Neural progenitor cell (in vitro differentiated cells): Measurements from ENCODE around the gene HEXB. TPM values are rescaled to one million over a fixed set of nuclear protein-coding genes. Genes with fewer than 3 reads are reported as not detected.

Experiments
- DNase-seq: peaks from one replicate; pipeline ENCODE4 v3.0.0-alpha.2; 2016; ENCODE audit warnings: low spot score
- H2AFZ ChIP-seq: fragments of 200-600 bp; sonication (generic); replicated peaks from 2 replicates; pipeline ENCODE4 v1.6.1; 2016; ENCODE audit warnings: antibody characterized with exemption
- H3F3A ChIP-seq: fragments of 200-600 bp; sonication (generic); 2 replicates; pipeline ENCODE4 v1.6.1; 2016; ENCODE audit warnings: antibody characterized with exemption, low read depth
- H3K27ac ChIP-seq: fragments of 200-600 bp; sonication (generic); 2 replicates; pipeline ENCODE4 v1.5.1; 2016; ENCODE audit warnings: mild to moderate bottlenecking
- H3K27me3 ChIP-seq: fragments of 200-600 bp; sonication (generic); 2 replicates; pipeline ENCODE4 v1.6.1; 2016; ENCODE audit warnings: mild to moderate bottlenecking, moderate library complexity
- H3K36me3 ChIP-seq: fragments of 200-600 bp; sonication (generic); 2 replicates; pipeline ENCODE4 v1.5.1; 2016
- H3K4me1 ChIP-seq: fragments of 200-600 bp; sonication (generic); 2 replicates; pipeline ENCODE4 v1.6.1; 2016; ENCODE audit warnings: mixed run types
- H3K4me2 ChIP-seq: fragments of 200-600 bp; sonication (generic); 2 replicates; pipeline ENCODE4 v1.6.1; 2016
- H3K4me3 ChIP-seq: fragments of 200-600 bp; sonication (generic); 2 replicates; pipeline ENCODE4 v1.5.1; 2016
- H3K79me2 ChIP-seq: fragments of 200-600 bp; sonication (generic); 2 replicates; pipeline ENCODE4 v1.6.1; 2016; ENCODE audit warnings: low read depth
- H3K9ac ChIP-seq: fragments of 200-600 bp; sonication (generic); 2 replicates; pipeline ENCODE4 v1.6.1; 2016
- H3K9me3 ChIP-seq: fragments of 200-600 bp; sonication (generic); 2 replicates; pipeline ENCODE4 v1.5.1; 2016; ENCODE audit warnings: low read depth
- H4K20me1 ChIP-seq: fragments of 200-600 bp; sonication (generic); 2 replicates; pipeline ENCODE4 v1.6.1; 2016; ENCODE audit warnings: low read depth
- H3K27ac Mint-ChIP-seq: 3 replicates; pipeline ENCODE4 v1.8.0; 2021; ENCODE audit warnings: mixed read lengths
- H3K27me3 Mint-ChIP-seq: 2 replicates; pipeline ENCODE4 v1.8.0; 2022; ENCODE audit warnings: low read depth, mild to moderate bottlenecking, inconsistent platforms, moderate library complexity, mixed read lengths; ENCODE audit not compliant: insufficient read depth
- H3K36me3 Mint-ChIP-seq: 3 replicates; pipeline ENCODE4 v1.8.0; 2021; ENCODE audit warnings: mixed read lengths
- H3K4me1 Mint-ChIP-seq: 3 replicates; pipeline ENCODE4 v1.8.0; 2021; ENCODE audit warnings: mixed read lengths
- H3K4me3 Mint-ChIP-seq: 3 replicates; pipeline ENCODE4 v1.8.0; 2021; ENCODE audit warnings: mild to moderate bottlenecking, moderate library complexity, mixed read lengths
- H3K9me3 Mint-ChIP-seq: 3 replicates; pipeline ENCODE4 v1.8.0; 2020; ENCODE audit warnings: mixed read lengths
- CTCF ChIP-seq: fragments of 200-600 bp; sonication (generic); IDR thresholded peaks from 2 replicates; pipeline ENCODE4 v1.5.1; 2017; ENCODE audit warnings: antibody characterized with exemption, mild to moderate bottlenecking
- EZH2 ChIP-seq: fragments of 200-600 bp; sonication (generic); IDR thresholded peaks from 2 replicates; pipeline ENCODE4 v1.6.1; 2017; ENCODE audit warnings: antibody characterized with exemption, mild to moderate bottlenecking, moderate library complexity
- EZH2phosphoT487 ChIP-seq: fragments of 200-600 bp; sonication (generic); IDR thresholded peaks from 2 replicates; pipeline ENCODE4 v1.6.1; 2017; ENCODE audit warnings: antibody characterized with exemption
- total RNA-seq: library from RNA; depleted of rRNA; stranded (reverse); fragments of >200 nt; gene quantifications from 2 replicates; pipeline ENCODE4 v1.2.3, GENCODE V29; 2015; ENCODE audit warnings: low replicate concordance

HEXB gene
- total RNA-seq, 1 donor from 2014 or later: 65.6 TPM

- H3K4me1 Mint-ChIP-seq: peaks cover 19% of the 10 kb centered on the region
- TF ChIP-seq EZH2 (no peak), EZH2phosphoT487 (no peak), CTCF (no peak)
- Histone ChIP-seq H3K9ac (no peak overlapping the region), H3F3A (peaks cover 5% of the 10 kb centered on the region), H3K9me3 (no peaks in the 10 kb centered on the region), H3K27ac (no peak overlapping the region), H3K27me3 (no peaks in the 10 kb centered on the region), H3K4me2 (no peak overlapping the region), H3K4me3 (no peak overlapping the region), H3K4me1 (peaks cover 17% of the 10 kb centered on the region), H3K79me2 (no peaks in the 10 kb centered on the region), H3K36me3 (no peaks in the 10 kb centered on the region), H4K20me1 (no peaks in the 10 kb centered on the region), H2AFZ (peak overlapping the region; percentile 98)
- DNase-seq: no peak
- no peaks in the 10 kb centered on the region for H3K9me3 Mint-ChIP-seq
- no peak overlapping the region for H3K4me3 Mint-ChIP-seq
- no peak overlapping the region for H3K27ac Mint-ChIP-seq
- H3K36me3 Mint-ChIP-seq: no peaks in the 10 kb centered on the region
- no peaks in the 10 kb centered on the region for H3K27me3 Mint-ChIP-seq
Measured at GRCh38 chr5:74649421-74649973, 35.5 kb upstream of the HEXB start.

- Histone ChIP-seq H3K27me3 (no peaks in the 10 kb centered on the region), H4K20me1 (no peaks in the 10 kb centered on the region), H3K79me2 (no peaks in the 10 kb centered on the region), H3K4me3 (no peak overlapping the region), H3K9me3 (no peaks in the 10 kb centered on the region), H2AFZ (no peak overlapping the region), H3K4me2 (no peak overlapping the region), H3K27ac (no peak overlapping the region), H3K4me1 (peaks cover 17% of the 10 kb centered on the region), H3K36me3 (no peaks in the 10 kb centered on the region), H3F3A (peaks cover 5% of the 10 kb centered on the region), H3K9ac (no peak overlapping the region)
- Mint-ChIP-seq H3K4me3 (no peak overlapping the region), H3K36me3 (no peaks in the 10 kb centered on the region), H3K9me3 (no peaks in the 10 kb centered on the region), H3K4me1 (peaks cover 19% of the 10 kb centered on the region), H3K27ac (no peak overlapping the region), H3K27me3 (no peaks in the 10 kb centered on the region)
- TF ChIP-seq EZH2 (no peak), EZH2phosphoT487 (no peak), CTCF (no peak)
- DNase-seq: no peak
Measured at GRCh38 chr5:74651710-74652109, 33.3 kb upstream of the HEXB start.

GRCh38 chr5:74652576-74652975 is 32.5 kb upstream of the HEXB start:
- no peak overlapping the region for H3K4me3 Mint-ChIP-seq
- TF ChIP-seq EZH2phosphoT487: no peak
- TF ChIP-seq CTCF: no peak
- TF ChIP-seq EZH2: no peak
- Histone ChIP-seq H3K27ac (no peak overlapping the region), H3K27me3 (no peaks in the 10 kb centered on the region), H3K79me2 (no peaks in the 10 kb centered on the region), H3K4me3 (no peak overlapping the region), H2AFZ (no peak overlapping the region), H3K9me3 (no peaks in the 10 kb centered on the region), H3F3A (no peaks in the 10 kb centered on the region), H4K20me1 (no peaks in the 10 kb centered on the region), H3K4me2 (no peak overlapping the region), H3K4me1 (peaks cover 8% of the 10 kb centered on the region), H3K9ac (no peak overlapping the region), H3K36me3 (no peaks in the 10 kb centered on the region)
- H3K9me3 Mint-ChIP-seq: no peaks in the 10 kb centered on the region
- H3K36me3 Mint-ChIP-seq: no peaks in the 10 kb centered on the region
- H3K27ac Mint-ChIP-seq: no peak overlapping the region
- H3K4me1 Mint-ChIP-seq: peaks cover 12% of the 10 kb centered on the region
- H3K27me3 Mint-ChIP-seq: no peaks in the 10 kb centered on the region
- DNase-seq: no peak
